CD4-positive, alpha-beta memory T cell (primary cell): Measurements from ENCODE around the gene PTBP3. TPM values are rescaled to one million over a fixed set of nuclear protein-coding genes. Genes with fewer than 3 reads are reported as not detected.

ENCODE experiments used
- CTCF ChIA-PET: fragments of 350-600 bp; sonication (Branson Sonifier 250); formaldehyde crosslinking; loops from one replicate; lab custom pipeline; 2021; ENCODE audit warnings: inconsistent platforms; ENCODE audit not compliant: partially characterized antibody; lab: Charles Lee
- POLR2A ChIA-PET: fragments of 350-600 bp; sonication (Branson Sonifier 250); formaldehyde crosslinking; loops from one replicate; lab custom pipeline; 2021; ENCODE audit not compliant: partially characterized antibody; lab: Charles Lee
- DNase-seq, 5 donors: peaks; one replicate each; pipeline versions ENCODE4 v3.0.0 to v3.0.0-alpha.2; 2020 to 2022; ENCODE audit warnings: mixed read lengths in 1 of 5
- H3K27ac ChIP-seq: one replicate; pipeline ENCODE4 v1.7.0; 2013; ENCODE audit warnings: low read depth, low read length
- H3K27me3 ChIP-seq: 2 replicates; pipeline ENCODE4 v1.7.0; 2013; ENCODE audit warnings: mild to moderate bottlenecking, low read length, moderate library complexity; ENCODE audit not compliant: insufficient read depth
- H3K36me3 ChIP-seq: 2 replicates; pipeline ENCODE4 v1.7.0; 2013; ENCODE audit warnings: mild to moderate bottlenecking, low read length, moderate library complexity; ENCODE audit not compliant: insufficient read depth
- H3K4me1 ChIP-seq: 2 replicates; pipeline ENCODE4 v1.7.0; 2013; ENCODE audit warnings: mild to moderate bottlenecking, low read length, moderate library complexity; ENCODE audit not compliant: insufficient read depth
- H3K4me3 ChIP-seq, 2 donors: one replicate each; pipeline ENCODE4 v1.7.0; 2013; ENCODE audit warnings: low read length in 2 of 2, mild to moderate bottlenecking in 1 of 2
- H3K9me3 ChIP-seq, 2 donors: one replicate each; pipeline ENCODE4 v1.7.0; 2013; ENCODE audit warnings: low read length in 2 of 2, control low read depth in 1 of 2; ENCODE audit not compliant: control insufficient read depth in 1 of 2
- H3K27ac Mint-ChIP-seq, 7 donors: one replicate each; pipeline ENCODE4 v1.8.0; 2020 to 2021; ENCODE audit warnings: mixed read lengths in 7 of 7, mild to moderate bottlenecking in 6 of 7, inconsistent platforms in 3 of 7, moderate library complexity in 3 of 7
- H3K27me3 Mint-ChIP-seq, 2 donors: one replicate each; pipeline ENCODE4 v1.8.0; 2020 to 2021; ENCODE audit warnings: mixed read lengths in 2 of 2
- H3K36me3 Mint-ChIP-seq, 2 donors: one replicate each; pipeline ENCODE4 v1.8.0; 2020 to 2021; ENCODE audit warnings: mixed read lengths in 2 of 2, inconsistent platforms in 1 of 2, mild to moderate bottlenecking in 1 of 2
- H3K4me1 Mint-ChIP-seq, 4 donors: one replicate each; pipeline ENCODE4 v1.8.0; 2020 to 2021; ENCODE audit warnings: mixed read lengths in 4 of 4, mild to moderate bottlenecking in 1 of 4
- H3K4me3 Mint-ChIP-seq, 8 donors: one replicate each; pipeline ENCODE4 v1.8.0; 2020 to 2021; ENCODE audit warnings: mixed read lengths in 8 of 8, mild to moderate bottlenecking in 7 of 8, moderate library complexity in 6 of 8, inconsistent platforms in 3 of 8
- H3K9me3 Mint-ChIP-seq, 8 donors: one replicate each; pipeline ENCODE4 v1.8.0; 2020 to 2021; ENCODE audit warnings: mixed read lengths in 8 of 8, mild to moderate bottlenecking in 5 of 8, inconsistent platforms in 3 of 8, moderate library complexity in 1 of 8
- intact Hi-C: fragments of 100-400 bp; cut with micrococcal nuclease; formaldehyde crosslinking; loops from one replicate; pipeline ENCODE4 v1.15.1; 2023
- polyA plus RNA-seq, 2 donors: library from polyadenylated mRNA; unstranded; fragments of 300-500 nt; fragmentation: Illumina TruSeq; gene quantifications; one replicate each; pipeline ENCODE4 v1.2.3, GENCODE V29; 2021
- total RNA-seq, 2 experiments: library from RNA; stranded (reverse); gene quantifications; one replicate each; pipeline ENCODE4 v1.2.3, GENCODE V29; 2021

Gene PTBP3
- total and polyA plus RNA-seq, 4 experiments from 2014 or later = 30.0 to 139 (median 88.7) TPM

GRCh38 chr9:112280904-112281303 lies 52.5 kb downstream of the PTBP3 start:
- no peaks in the 10 kb centered on the region for H3K36me3 ChIP-seq
- Mint-ChIP-seq H3K27me3 (no peaks in the 10 kb centered on the region), H3K4me3 (no peak overlapping the region), H3K9me3 (peaks cover 3 to 29% (median 23%) of the 10 kb centered on the region in 8 donors), H3K36me3 (peaks cover 31 to 38% of the 10 kb centered on the region in 2 donors), H3K27ac (peak overlapping the region in 1 of 7 donors; percentile 11), H3K4me1 (peaks cover 31 to 55% (median 46%) of the 10 kb centered on the region in 4 donors)
- POLR2A ChIA-PET = interaction anchor here (0.8 kb wide), 1 partner anchor 104 kb away, joined by 3 read pairs; no protein-coding TSS in a partner anchor
- peaks cover 21% of the 10 kb centered on the region for H3K4me1 ChIP-seq
- H3K27me3 ChIP-seq = no peaks in the 10 kb centered on the region
- H3K9me3 ChIP-seq = peaks cover 0 to 11% of the 10 kb centered on the region in 2 donors
- no peak overlapping the region for H3K27ac ChIP-seq
- no peak overlapping the region for H3K4me3 ChIP-seq
- CTCF ChIA-PET = interaction anchor here (1.1 kb wide), 1 partner anchor 183 kb away, joined by 3 read pairs; no protein-coding TSS in a partner anchor
- no peak for DNase-seq
- intact Hi-C loops = no loop called here

GRCh38 chr9:112279501-112279900 lies 53.9 kb downstream of the PTBP3 start:
- peaks cover 25% of the 10 kb centered on the region for H3K4me1 ChIP-seq
- no peak overlapping the region for H3K4me3 ChIP-seq
- H3K36me3 Mint-ChIP-seq = peaks cover 28 to 29% of the 10 kb centered on the region in 2 donors
- no peaks in the 10 kb centered on the region for H3K27me3 ChIP-seq
- no peak overlapping the region for H3K27ac ChIP-seq
- no peaks in the 10 kb centered on the region for H3K27me3 Mint-ChIP-seq
- H3K9me3 Mint-ChIP-seq = peaks cover 0 to 16% (median 12%) of the 10 kb centered on the region in 8 donors
- ChIA-PET CTCF (no interaction called here), POLR2A (no interaction called here)
- H3K27ac Mint-ChIP-seq = peak overlapping the region in 2 of 7 donors; percentile 42 to 64
- peaks cover 36 to 64% (median 48%) of the 10 kb centered on the region in 4 donors for H3K4me1 Mint-ChIP-seq
- peaks cover 0 to 10% of the 10 kb centered on the region in 2 donors for H3K9me3 ChIP-seq
- no peaks in the 10 kb centered on the region for H3K36me3 ChIP-seq
- no peak for DNase-seq
- no peak overlapping the region for H3K4me3 Mint-ChIP-seq
- intact Hi-C loops = loop anchor here (5.0 kb wide), 1 partner anchor 38 kb away; no protein-coding TSS in a partner anchor

GRCh38 chr9:112278152-112278551 lies 55.3 kb downstream of the PTBP3 start:
- H3K4me3 ChIP-seq = no peak overlapping the region
- H3K27me3 ChIP-seq = no peaks in the 10 kb centered on the region
- intact Hi-C loops = loop anchor here (5.0 kb wide), 1 partner anchor 39 kb away; no protein-coding TSS in a partner anchor
- no peak for DNase-seq
- H3K27ac ChIP-seq = no peak overlapping the region
- peaks cover 0 to 3% (median 2%) of the 10 kb centered on the region in 8 donors for H3K9me3 Mint-ChIP-seq
- H3K4me3 Mint-ChIP-seq = peak overlapping the region in 2 of 8 donors; percentile 6 to 13
- ChIA-PET POLR2A (no interaction called here), CTCF (no interaction called here)
- peaks cover 33% of the 10 kb centered on the region for H3K4me1 ChIP-seq
- H3K36me3 Mint-ChIP-seq = peaks cover 15 to 26% of the 10 kb centered on the region in 2 donors
- peaks cover 42 to 73% (median 53%) of the 10 kb centered on the region in 4 donors for H3K4me1 Mint-ChIP-seq
- H3K36me3 ChIP-seq = no peaks in the 10 kb centered on the region
- H3K27ac Mint-ChIP-seq = peak overlapping the region in 2 of 7 donors; percentile 46 to 49
- H3K9me3 ChIP-seq = no peaks in the 10 kb centered on the region
- no peaks in the 10 kb centered on the region for H3K27me3 Mint-ChIP-seq

- peaks cover 14 to 27% of the 10 kb centered on the region in 2 donors for H3K36me3 Mint-ChIP-seq
- intact Hi-C loops = no loop called here
- peak overlapping the region in 2 of 7 donors; percentile 6 to 84 for H3K27ac Mint-ChIP-seq
- no peaks in the 10 kb centered on the region for H3K27me3 Mint-ChIP-seq
- Histone ChIP-seq H3K9me3 (no peaks in the 10 kb centered on the region), H3K27me3 (no peaks in the 10 kb centered on the region), H3K27ac (no peak overlapping the region), H3K36me3 (peaks cover 3% of the 10 kb centered on the region), H3K4me3 (no peak overlapping the region), H3K4me1 (peaks cover 32% of the 10 kb centered on the region)
- DNase-seq = no peak
- H3K4me3 Mint-ChIP-seq = peak overlapping the region in 1 of 8 donors; percentile 3
- no peaks in the 10 kb centered on the region for H3K9me3 Mint-ChIP-seq
- POLR2A ChIA-PET = no interaction called here
- peaks cover 41 to 78% (median 48%) of the 10 kb centered on the region in 4 donors for H3K4me1 Mint-ChIP-seq
- CTCF ChIA-PET = no interaction called here
These were observed 58.8 kb downstream of the PTBP3 start for GRCh38 chr9:112274600-112274999.

- ChIA-PET POLR2A (interaction anchor here (1.0 kb wide), 1 partner anchor 143 kb away, joined by 3 read pairs; no protein-coding TSS in a partner anchor), CTCF (no interaction called here)
- Histone ChIP-seq H3K27me3 (no peaks in the 10 kb centered on the region), H3K4me3 (no peak overlapping the region), H3K27ac (no peak overlapping the region), H3K9me3 (no peaks in the 10 kb centered on the region), H3K36me3 (peaks cover 3% of the 10 kb centered on the region), H3K4me1 (peaks cover 28% of the 10 kb centered on the region)
- H3K4me3 Mint-ChIP-seq = no peak overlapping the region
- intact Hi-C loops = no loop called here
- DNase-seq = no peak
- no peaks in the 10 kb centered on the region for H3K27me3 Mint-ChIP-seq
- no peaks in the 10 kb centered on the region for H3K9me3 Mint-ChIP-seq
- peaks cover 20 to 30% of the 10 kb centered on the region in 2 donors for H3K36me3 Mint-ChIP-seq
- peak overlapping the region in 1 of 7 donors; percentile 14 for H3K27ac Mint-ChIP-seq
- peaks cover 39 to 74% (median 46%) of the 10 kb centered on the region in 4 donors for H3K4me1 Mint-ChIP-seq
These were observed 59.5 kb downstream of the PTBP3 start for GRCh38 chr9:112273876-112274275.

GRCh38 chr9:112271466-112272098 lies 61.8 kb downstream of the PTBP3 start:
- Mint-ChIP-seq H3K36me3 (peaks cover 30 to 39% of the 10 kb centered on the region in 2 donors), H3K27ac (no peak overlapping the region), H3K4me1 (peaks cover 23 to 57% (median 32%) of the 10 kb centered on the region in 4 donors), H3K9me3 (no peaks in the 10 kb centered on the region), H3K4me3 (no peak overlapping the region), H3K27me3 (no peaks in the 10 kb centered on the region)
- Histone ChIP-seq H3K4me3 (no peak overlapping the region), H3K36me3 (peaks cover 3% of the 10 kb centered on the region), H3K4me1 (peaks cover 16% of the 10 kb centered on the region), H3K27me3 (no peaks in the 10 kb centered on the region), H3K9me3 (no peaks in the 10 kb centered on the region), H3K27ac (no peak overlapping the region)
- ChIA-PET POLR2A (no interaction called here), CTCF (no interaction called here)
- DNase-seq = no peak
- intact Hi-C loops = no loop called here

GRCh38 chr9:112268413-112268812 lies 65.0 kb downstream of the PTBP3 start:
- ChIA-PET CTCF (interaction anchor here (1.2 kb wide), 1 partner anchor 10 kb away, joined by 4 read pairs; no protein-coding TSS in a partner anchor), POLR2A (no interaction called here)
- peaks cover 3% of the 10 kb centered on the region for H3K36me3 ChIP-seq
- intact Hi-C loops = no loop called here
- H3K27ac ChIP-seq = no peak overlapping the region
- Mint-ChIP-seq H3K4me1 (peaks cover 17 to 53% (median 32%) of the 10 kb centered on the region in 4 donors), H3K27ac (no peak overlapping the region), H3K9me3 (no peaks in the 10 kb centered on the region), H3K4me3 (no peak overlapping the region), H3K36me3 (peaks cover 36 to 40% of the 10 kb centered on the region in 2 donors), H3K27me3 (no peaks in the 10 kb centered on the region)
- H3K4me1 ChIP-seq = peaks cover under 1% of the 10 kb centered on the region
- no peaks in the 10 kb centered on the region for H3K27me3 ChIP-seq
- no peak overlapping the region for H3K4me3 ChIP-seq
- no peak for DNase-seq
- no peaks in the 10 kb centered on the region for H3K9me3 ChIP-seq
